PC-3 (cell line): ENCODE results near the gene CMPK1.

Source experiments
- EZH2phosphoT487 ChIP-seq: fragments of 300-600 bp; sonication (generic); IDR thresholded peaks from 2 replicates; pipeline ENCODE4 v1.6.1; 2018; ENCODE audit warnings: mild to moderate bottlenecking, antibody characterized with exemption, low read length, borderline replicate concordance
- TF ChIP-seq, protein P1 (sequence below): fragments of 300-600 bp; sonication (generic); conservative IDR thresholded peaks from 2 replicates; pipeline ENCODE4 v1.5.1; 2017; ENCODE audit warnings: antibody characterized with exemption, low read depth, mild to moderate bottlenecking, low read length

DNA sequence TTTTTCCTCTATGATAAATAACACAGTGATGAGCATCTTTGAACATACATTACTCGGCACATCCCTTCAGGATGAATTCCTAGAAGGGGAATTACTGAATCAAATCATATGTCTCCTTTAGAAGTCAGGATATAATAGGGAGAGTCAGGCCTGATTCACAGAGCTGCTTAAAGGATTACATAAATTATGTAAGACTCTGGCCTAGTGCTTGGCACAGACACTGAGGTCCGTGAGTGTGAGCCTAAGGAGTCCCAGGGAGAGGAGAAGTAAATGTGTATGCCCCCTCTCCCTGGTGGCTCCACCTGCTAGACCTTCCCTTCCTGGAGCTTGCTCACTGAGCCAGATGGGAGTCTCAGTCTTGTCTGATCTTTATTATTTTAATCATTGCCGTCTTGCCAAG lies 73.9 kb downstream of the CMPK1 start:
- no peak for TF ChIP-seq EZH2phosphoT487
- TF ChIP-seq, protein P1, sequence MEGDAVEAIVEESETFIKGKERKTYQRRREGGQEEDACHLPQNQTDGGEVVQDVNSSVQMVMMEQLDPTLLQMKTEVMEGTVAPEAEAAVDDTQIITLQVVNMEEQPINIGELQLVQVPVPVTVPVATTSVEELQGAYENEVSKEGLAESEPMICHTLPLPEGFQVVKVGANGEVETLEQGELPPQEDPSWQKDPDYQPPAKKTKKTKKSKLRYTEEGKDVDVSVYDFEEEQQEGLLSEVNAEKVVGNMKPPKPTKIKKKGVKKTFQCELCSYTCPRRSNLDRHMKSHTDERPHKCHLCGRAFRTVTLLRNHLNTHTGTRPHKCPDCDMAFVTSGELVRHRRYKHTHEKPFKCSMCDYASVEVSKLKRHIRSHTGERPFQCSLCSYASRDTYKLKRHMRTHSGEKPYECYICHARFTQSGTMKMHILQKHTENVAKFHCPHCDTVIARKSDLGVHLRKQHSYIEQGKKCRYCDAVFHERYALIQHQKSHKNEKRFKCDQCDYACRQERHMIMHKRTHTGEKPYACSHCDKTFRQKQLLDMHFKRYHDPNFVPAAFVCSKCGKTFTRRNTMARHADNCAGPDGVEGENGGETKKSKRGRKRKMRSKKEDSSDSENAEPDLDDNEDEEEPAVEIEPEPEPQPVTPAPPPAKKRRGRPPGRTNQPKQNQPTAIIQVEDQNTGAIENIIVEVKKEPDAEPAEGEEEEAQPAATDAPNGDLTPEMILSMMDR, result no peak
